IPS-20b (cell line): Measurements from ENCODE around the gene PSORS1C1.
A peak's percentile ranks its signal among the peaks of the same experiment; 100 is the strongest.
"Not testable (repeated sequence)": the region's sequence is repeated elsewhere in the genome, so short reads cannot be mapped to it uniquely, and the experiment has no call there.

Source experiments
- H3K27ac ChIP-seq: one replicate; pipeline ENCODE4 v1.5.1; 2013; ENCODE audit warnings: low read length
- H3K27me3 ChIP-seq: 2 replicates; pipeline ENCODE4 v1.6.1; 2013; ENCODE audit warnings: mild to moderate bottlenecking, low read length, inconsistent platforms; ENCODE audit not compliant: insufficient read depth
- H3K36me3 ChIP-seq: 2 replicates; pipeline ENCODE4 v1.6.1; 2013; ENCODE audit warnings: low read depth, mild to moderate bottlenecking, inconsistent platforms, low read length, moderate library complexity; ENCODE audit not compliant: insufficient read depth
- H3K4me1 ChIP-seq: 2 replicates; pipeline ENCODE4 v1.6.1; 2013; ENCODE audit warnings: mild to moderate bottlenecking, control low read depth, inconsistent platforms, low read length, moderate library complexity; ENCODE audit not compliant: insufficient read depth
- H3K4me3 ChIP-seq: 2 replicates; pipeline ENCODE4 v1.5.1; 2013; ENCODE audit warnings: mild to moderate bottlenecking, low read length, inconsistent platforms
- H3K9ac ChIP-seq: 2 replicates; pipeline ENCODE4 v1.6.1; 2013; ENCODE audit warnings: low read depth, mild to moderate bottlenecking, inconsistent platforms, low read length, moderate library complexity
- H3K9me3 ChIP-seq: 2 replicates; pipeline ENCODE4 v1.6.1; 2013; ENCODE audit warnings: mild to moderate bottlenecking, low read depth, low read length, inconsistent platforms; ENCODE audit not compliant: insufficient read depth

Gene PSORS1C1

GRCh38 chr6:31114541-31114878, at the start of gene PSORS1C1:
Gene PSORS1C1, plus strand, starts transcription at chr6:31114800. Its CDS starts 14,833 bp downstream, at chr6:31129633.
- Histone ChIP-seq H3K36me3 (no peaks in the 10 kb centered on the region), H3K27ac (no peak within 1 kb of the TSS), H3K4me3 (peak within 1 kb of the TSS; percentile 26; the same call in 1 of the 2 replicates), H3K4me1 (peaks cover 26% of the 10 kb centered on the region), H3K9me3 (no peaks in the 10 kb centered on the region), H3K27me3 (peaks cover 21% of the 10 kb centered on the region), H3K9ac (no peak within 1 kb of the TSS)

- H3K36me3 ChIP-seq: no peaks in the 10 kb centered on the region
- no peaks in the 10 kb centered on the region for H3K27me3 ChIP-seq
- H3K9me3 ChIP-seq: no peaks in the 10 kb centered on the region
- H3K4me1 ChIP-seq: peaks cover 3% of the 10 kb centered on the region; the same call in 1 of the 2 replicates
- no peak overlapping the region for H3K9ac ChIP-seq
- H3K4me3 ChIP-seq: no peak overlapping the region
- H3K27ac ChIP-seq: no peak overlapping the region
Observed at GRCh38 chr6:31065556-31065955, 49.0 kb upstream of the PSORS1C1 start.

- not testable (repeated sequence) for H3K36me3 ChIP-seq, H3K4me1 ChIP-seq, H3K4me3 ChIP-seq, H3K27me3 ChIP-seq, H3K9me3 ChIP-seq, H3K27ac ChIP-seq, H3K9ac ChIP-seq
Observed at GRCh38 chr6:31067028-31067427, 47.6 kb upstream of the PSORS1C1 start.

- not testable (repeated sequence) for H3K36me3 ChIP-seq, H3K27ac ChIP-seq, H3K9me3 ChIP-seq, H3K9ac ChIP-seq, H3K27me3 ChIP-seq, H3K4me3 ChIP-seq
- H3K4me1 ChIP-seq: peaks cover 12% of the 10 kb centered on the region; the same call in 1 of the 2 replicates
Observed at GRCh38 chr6:31067891-31068668, 46.5 kb upstream of the PSORS1C1 start.

GRCh38 chr6:31068669-31069340, 45.8 kb upstream of the PSORS1C1 start:
- no peaks in the 10 kb centered on the region for H3K27me3 ChIP-seq
- no peak overlapping the region for H3K4me3 ChIP-seq
- H3K9me3 ChIP-seq: no peaks in the 10 kb centered on the region
- peaks cover 12% of the 10 kb centered on the region; the same call in 1 of the 2 replicates for H3K4me1 ChIP-seq
- no peak overlapping the region for H3K9ac ChIP-seq
- H3K27ac ChIP-seq: no peak overlapping the region
- H3K36me3 ChIP-seq: no peaks in the 10 kb centered on the region

- Histone ChIP-seq H3K9me3 (no peaks in the 10 kb centered on the region), H3K4me3 (peak overlapping the region; percentile 26), H3K4me1 (peaks cover 12% of the 10 kb centered on the region; the same call in 1 of the 2 replicates), H3K27ac (peak overlapping the region; percentile 25), H3K9ac (peak overlapping the region; percentile 51; the same call in 1 of the 2 replicates), H3K36me3 (no peaks in the 10 kb centered on the region), H3K27me3 (no peaks in the 10 kb centered on the region)
Observed at GRCh38 chr6:31070711-31071197, 43.8 kb upstream of the PSORS1C1 start.

GRCh38 chr6:31074401-31074800, 40.2 kb upstream of the PSORS1C1 start:
- Histone ChIP-seq H3K36me3 (no peaks in the 10 kb centered on the region), H3K4me1 (peaks cover 14% of the 10 kb centered on the region; the same call in 1 of the 2 replicates), H3K4me3 (no peak overlapping the region), H3K27me3 (no peaks in the 10 kb centered on the region), H3K27ac (no peak overlapping the region), H3K9ac (no peak overlapping the region), H3K9me3 (no peaks in the 10 kb centered on the region)

- Histone ChIP-seq H3K27ac (no peak overlapping the region), H3K9ac (no peak overlapping the region), H3K4me3 (no peak overlapping the region), H3K36me3 (no peaks in the 10 kb centered on the region), H3K4me1 (peaks cover 14% of the 10 kb centered on the region; the same call in 1 of the 2 replicates), H3K27me3 (no peaks in the 10 kb centered on the region), H3K9me3 (no peaks in the 10 kb centered on the region)
Observed at GRCh38 chr6:31075528-31075927, 39.1 kb upstream of the PSORS1C1 start.

- Histone ChIP-seq H3K9ac (no peak overlapping the region), H3K27ac (no peak overlapping the region), H3K4me1 (peaks cover 9% of the 10 kb centered on the region; the same call in 1 of the 2 replicates), H3K36me3 (no peaks in the 10 kb centered on the region), H3K4me3 (no peak overlapping the region), H3K27me3 (no peaks in the 10 kb centered on the region), H3K9me3 (no peaks in the 10 kb centered on the region)
Observed at GRCh38 chr6:31076611-31077010, 38.0 kb upstream of the PSORS1C1 start.

- Histone ChIP-seq H3K27ac (no peak overlapping the region), H3K9ac (no peak overlapping the region)
Observed at GRCh38 chr6:31079656-31080261, 34.8 kb upstream of the PSORS1C1 start.

GRCh38 chr6:31081872-31082271, 32.7 kb upstream of the PSORS1C1 start:
- Histone ChIP-seq H3K9ac (no peak overlapping the region), H3K27me3 (0 out of 2 replicates have a peak, but pooled peaks cover 3% of the 10 kb centered on the region), H3K36me3 (no peaks in the 10 kb centered on the region), H3K4me1 (peaks cover 5% of the 10 kb centered on the region; the same call in 1 of the 2 replicates), H3K9me3 (no peaks in the 10 kb centered on the region), H3K4me3 (no peak overlapping the region), H3K27ac (no peak overlapping the region)

More at GRCh38 chr6:31079656-31080261, 34.8 kb upstream of the PSORS1C1 start:
- no peak overlapping the region for H3K4me3 ChIP-seq
- H3K9me3 ChIP-seq: no peaks in the 10 kb centered on the region
- no peaks in the 10 kb centered on the region for H3K36me3 ChIP-seq
- no peaks in the 10 kb centered on the region for H3K27me3 ChIP-seq
- peaks cover 5% of the 10 kb centered on the region; the same call in 1 of the 2 replicates for H3K4me1 ChIP-seq
